ENCODE measurements around the gene SMARCA1.

GRCh38 chrX:129545408-129545807 lies 22.1 kb upstream of the SMARCA1 start:
- no peak for TF ChIP-seq CTCF (conservative IDR thresholded peaks at IDR 0.05)
- TF ChIP-seq EZH2 (IDR thresholded peaks at IDR 0.05; ENCODE audit: low read depth) = no peak
